MM.1S (cell line): ENCODE measurements around the gene KRTAP2-3.

ENCODE experiments used
- CTCF ChIP-seq: fragments of 300-600 bp; sonication (generic); IDR thresholded peaks from 2 replicates; pipeline ENCODE4 v1.5.1; 2016; ENCODE audit warnings: antibody characterized with exemption, low read length, mixed read lengths
- EZH2 ChIP-seq: fragments of 300-600 bp; sonication (generic); optimal IDR thresholded peaks from 2 replicates; pipeline ENCODE3; 2017; ENCODE audit warnings: low read depth, mild to moderate bottlenecking, antibody characterized with exemption, low read length, mixed read lengths

DNA sequence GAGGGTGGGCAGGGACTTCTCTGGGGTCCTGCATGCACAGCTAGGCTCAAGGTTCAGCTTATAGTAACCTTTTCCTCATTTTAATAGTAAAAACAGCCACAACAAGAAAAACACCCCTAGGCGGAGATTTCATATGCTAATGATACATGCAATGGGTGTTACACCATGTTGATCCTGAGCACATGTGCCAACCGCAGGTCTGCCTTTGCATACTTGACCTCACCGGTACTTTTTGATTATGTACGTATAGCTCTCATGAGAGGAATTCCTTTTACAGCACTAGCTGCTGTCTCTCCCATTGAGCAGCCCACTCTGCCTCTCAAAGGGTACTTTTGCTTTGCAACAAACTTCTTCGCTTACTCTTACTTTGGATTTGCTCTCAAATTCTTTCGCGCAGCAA is 36.1 kb upstream of the KRTAP2-3 start:
- TF ChIP-seq EZH2 (no peak), CTCF (no peak)
